ENCODE results near the gene ZFR2.

- TF ChIP-seq CTCF (IDR thresholded peaks at IDR 0.05) (peak; percentile 74 to 90 (median 80)), POLR2A (IDR thresholded peaks at IDR 0.05) (peak; percentile 34 to 62)
Measured at GRCh38 chr19:3761382-3762129, 107.3 kb downstream of the ZFR2 start, which contains the start of gene APBA3.

All from tibial nerve (tissue), 3 donors.